C4-2B (cell line): ENCODE measurements around the gene AUTS2.

ENCODE experiments used
- H3K27ac ChIP-seq: fragments of 450-650 bp; 2 replicates; pipeline ENCODE4 v1.5.1; 2017
- CTCF ChIP-seq: fragments of 450-650 bp; conservative IDR thresholded peaks from 2 replicates; pipeline ENCODE4 v1.5.1; 2017; ENCODE audit warnings: mild to moderate bottlenecking
- ZFX ChIP-seq: fragments of 450-650 bp; IDR thresholded peaks from 2 replicates; pipeline ENCODE4 v1.6.1; 2017

The AUTS2 gene

GRCh38 chr7:70776627-70777101, 1178.4 kb downstream of the AUTS2 start:
- H3K27ac ChIP-seq = no peak overlapping the region
- TF ChIP-seq ZFX (no peak), CTCF (no peak)

GRCh38 chr7:70777251-70777650, 1179.0 kb downstream of the AUTS2 start:
- no peak overlapping the region for H3K27ac ChIP-seq

GRCh38 chr7:70778585-70778984, 1180.3 kb downstream of the AUTS2 start:
- no peak for TF ChIP-seq CTCF
- no peak for TF ChIP-seq ZFX
- H3K27ac ChIP-seq = no peak overlapping the region

More at GRCh38 chr7:70777251-70777650, 1179.0 kb downstream of the AUTS2 start:
- TF ChIP-seq CTCF (no peak), ZFX (no peak)

- H3K27ac ChIP-seq = no peak overlapping the region
- TF ChIP-seq CTCF = no peak
- TF ChIP-seq ZFX = no peak
These were observed 1181.0 kb downstream of the AUTS2 start for GRCh38 chr7:70779321-70779720.

- no peak for TF ChIP-seq CTCF
- TF ChIP-seq ZFX = no peak
- H3K27ac ChIP-seq = no peak overlapping the region
These were observed 1183.6 kb downstream of the AUTS2 start for GRCh38 chr7:70781922-70782311.

- H3K27ac ChIP-seq = no peak overlapping the region
- TF ChIP-seq ZFX (no peak), CTCF (no peak)
These were observed 1184.5 kb downstream of the AUTS2 start for GRCh38 chr7:70782796-70783195.

- TF ChIP-seq CTCF (no peak), ZFX (no peak)
- H3K27ac ChIP-seq = no peak overlapping the region
These were observed 1187.2 kb downstream of the AUTS2 start for GRCh38 chr7:70785427-70785826.
